ENCODE results near the gene DAB1. TPM values are rescaled to one million over a fixed set of nuclear protein-coding genes. Genes with fewer than 3 reads are reported as not detected.

Gene DAB1
- total RNA-seq, 1 donor from 2014 or later: 14.6 TPM

DNA sequence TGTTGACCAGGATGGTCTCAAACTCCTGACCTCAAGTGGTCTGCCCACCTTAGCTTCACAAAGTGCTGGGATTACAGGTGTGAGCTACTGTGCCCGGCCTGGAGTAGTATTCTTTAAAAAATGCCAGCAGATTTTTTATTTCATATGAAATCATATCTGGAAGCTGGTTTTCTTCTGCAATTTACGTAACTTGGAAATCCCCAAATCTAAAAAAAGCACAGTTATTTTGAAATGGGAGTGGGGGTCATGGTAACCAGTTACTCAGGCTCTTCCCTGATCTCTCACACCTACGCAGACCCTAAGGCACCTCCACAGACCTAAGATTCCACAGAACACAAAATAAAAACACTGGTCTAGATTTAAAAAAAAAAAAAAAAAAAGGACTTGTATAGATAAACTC, 219.8 kb downstream of the DAB1 start:
- Histone ChIP-seq H3K4me1 (peaks cover 37% of the 10 kb centered on the region), H4K20me1 (ENCODE audit: low read depth) (no peaks in the 10 kb centered on the region), H3F3A (ENCODE audit: low read depth) (peaks cover 23% of the 10 kb centered on the region), H3K4me3 (no peak overlapping the region), H3K79me2 (ENCODE audit: low read depth) (no peaks in the 10 kb centered on the region), H3K27ac (peak overlapping the region; percentile 85), H3K36me3 (no peaks in the 10 kb centered on the region), H3K4me2 (no peak overlapping the region), H2AFZ (replicated peaks) (no peak overlapping the region), H3K9ac (no peak overlapping the region), H3K27me3 (no peaks in the 10 kb centered on the region), H3K9me3 (ENCODE audit: low read depth) (no peaks in the 10 kb centered on the region)
- Mint-ChIP-seq H3K27ac (no peak overlapping the region), H3K36me3 (no peaks in the 10 kb centered on the region), H3K9me3 (no peaks in the 10 kb centered on the region), H3K27me3 (ENCODE audit: insufficient read depth, low read depth) (no peaks in the 10 kb centered on the region), H3K4me3 (no peak overlapping the region), H3K4me1 (peaks cover 30% of the 10 kb centered on the region)
- TF ChIP-seq EZH2 (IDR thresholded peaks at IDR 0.05): no peak
- TF ChIP-seq CTCF (IDR thresholded peaks at IDR 0.05): no peak
- TF ChIP-seq EZH2phosphoT487 (IDR thresholded peaks at IDR 0.05): no peak
- DNase-seq (ENCODE audit: low spot score): no peak

- Histone ChIP-seq H4K20me1 (ENCODE audit: low read depth) (no peaks in the 10 kb centered on the region), H3K4me2 (no peak overlapping the region), H3K4me1 (peaks cover 46% of the 10 kb centered on the region), H3K79me2 (ENCODE audit: low read depth) (no peaks in the 10 kb centered on the region), H3K36me3 (no peaks in the 10 kb centered on the region), H3K27ac (no peak overlapping the region), H3K9ac (no peak overlapping the region), H3K27me3 (no peaks in the 10 kb centered on the region), H3K9me3 (ENCODE audit: low read depth) (no peaks in the 10 kb centered on the region), H3F3A (ENCODE audit: low read depth) (peaks cover 27% of the 10 kb centered on the region), H2AFZ (replicated peaks) (no peak overlapping the region), H3K4me3 (no peak overlapping the region)
- Mint-ChIP-seq H3K9me3 (no peaks in the 10 kb centered on the region), H3K4me3 (no peak overlapping the region), H3K27ac (no peak overlapping the region), H3K4me1 (peaks cover 45% of the 10 kb centered on the region), H3K27me3 (ENCODE audit: insufficient read depth, low read depth) (no peaks in the 10 kb centered on the region), H3K36me3 (no peaks in the 10 kb centered on the region)
- TF ChIP-seq EZH2phosphoT487 (IDR thresholded peaks at IDR 0.05) (no peak), EZH2 (IDR thresholded peaks at IDR 0.05) (no peak), CTCF (IDR thresholded peaks at IDR 0.05) (no peak)
- DNase-seq (ENCODE audit: low spot score): no peak
These were observed 221.6 kb downstream of the DAB1 start for GRCh38 chr1:57202241-57202640.

DNA sequence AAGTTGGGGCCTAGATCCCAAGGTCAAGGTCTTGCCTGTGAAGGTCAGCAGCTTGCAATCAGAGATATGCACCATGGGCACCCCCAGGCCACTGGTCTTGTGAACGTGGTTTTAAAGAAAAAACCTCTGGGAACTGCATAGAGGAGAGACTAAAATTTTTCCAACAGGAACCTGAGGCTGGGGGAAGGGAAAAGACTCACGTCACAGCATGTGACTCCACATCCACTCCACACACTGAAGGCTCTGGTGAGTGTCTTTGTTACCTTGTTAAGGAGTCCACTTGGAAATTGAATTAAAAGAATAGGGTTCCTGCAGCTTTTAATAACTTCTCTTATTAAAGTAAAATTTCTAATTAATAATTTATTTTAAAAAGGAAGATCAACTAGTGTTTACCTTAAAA, 224.9 kb downstream of the DAB1 start:
- H3K4me1 Mint-ChIP-seq: peaks cover 33% of the 10 kb centered on the region
- no peak overlapping the region for H3K27ac ChIP-seq
- H3K27me3 Mint-ChIP-seq (ENCODE audit: insufficient read depth, low read depth): peaks cover 3% of the 10 kb centered on the region
- H3K4me2 ChIP-seq: no peak overlapping the region
- peaks cover 4% of the 10 kb centered on the region for H3F3A ChIP-seq (ENCODE audit: low read depth)
- H3K4me1 ChIP-seq: peaks cover 40% of the 10 kb centered on the region
- DNase-seq (ENCODE audit: low spot score): no peak
- H3K9me3 ChIP-seq (ENCODE audit: low read depth): no peaks in the 10 kb centered on the region
- TF ChIP-seq CTCF (IDR thresholded peaks at IDR 0.05) (no peak), EZH2phosphoT487 (IDR thresholded peaks at IDR 0.05) (no peak), EZH2 (IDR thresholded peaks at IDR 0.05) (no peak)
- H3K9ac ChIP-seq: no peak overlapping the region
- H3K36me3 Mint-ChIP-seq: no peaks in the 10 kb centered on the region
- no peaks in the 10 kb centered on the region for H3K36me3 ChIP-seq
- H2AFZ ChIP-seq (replicated peaks): no peak overlapping the region
- H3K4me3 Mint-ChIP-seq: no peak overlapping the region
- no peaks in the 10 kb centered on the region for H4K20me1 ChIP-seq (ENCODE audit: low read depth)
- H3K79me2 ChIP-seq (ENCODE audit: low read depth): no peaks in the 10 kb centered on the region
- H3K27me3 ChIP-seq: no peaks in the 10 kb centered on the region
- H3K9me3 Mint-ChIP-seq: no peaks in the 10 kb centered on the region
- H3K27ac Mint-ChIP-seq: no peak overlapping the region
- no peak overlapping the region for H3K4me3 ChIP-seq

All from neural progenitor cell (in vitro differentiated cells).